ENCODE measurements around the gene ABCB10. TPM values are rescaled to one million over a fixed set of nuclear protein-coding genes. Genes with fewer than 3 reads are reported as not detected.

The ABCB10 gene
- total and polyA plus RNA-seq, 7 donors: 6.9 to 20.8 (median 10.8) TPM

GRCh38 chr1:229470406-229471043 is 88.0 kb downstream of the ABCB10 start:
- ATAC-seq (peak in 1 of 4 donors; percentile 61), DNase-seq (no peak)
- WGBS, 3 donors: 55 to 86% (median 73%) methylated on average over 8 of the region's 8 CpGs
- intact Hi-C loops (cut with DNase I): no loop called here
- Histone ChIP-seq H3K4me3 (no peak overlapping the region), H3K4me1 (no peaks in the 10 kb centered on the region), H3K27me3 (ENCODE audit: insufficient read depth in 3 of 3, low read length in 2 of 3) (no peaks in the 10 kb centered on the region), H3K27ac (no peak overlapping the region), H3K36me3 (ENCODE audit: insufficient read depth in 1 of 2, low read depth in 1 of 2) (peaks cover 2 to 93% of the 10 kb centered on the region in 2 donors), H3K9me3 (no peaks in the 10 kb centered on the region)
- TF ChIP-seq, protein P1, sequence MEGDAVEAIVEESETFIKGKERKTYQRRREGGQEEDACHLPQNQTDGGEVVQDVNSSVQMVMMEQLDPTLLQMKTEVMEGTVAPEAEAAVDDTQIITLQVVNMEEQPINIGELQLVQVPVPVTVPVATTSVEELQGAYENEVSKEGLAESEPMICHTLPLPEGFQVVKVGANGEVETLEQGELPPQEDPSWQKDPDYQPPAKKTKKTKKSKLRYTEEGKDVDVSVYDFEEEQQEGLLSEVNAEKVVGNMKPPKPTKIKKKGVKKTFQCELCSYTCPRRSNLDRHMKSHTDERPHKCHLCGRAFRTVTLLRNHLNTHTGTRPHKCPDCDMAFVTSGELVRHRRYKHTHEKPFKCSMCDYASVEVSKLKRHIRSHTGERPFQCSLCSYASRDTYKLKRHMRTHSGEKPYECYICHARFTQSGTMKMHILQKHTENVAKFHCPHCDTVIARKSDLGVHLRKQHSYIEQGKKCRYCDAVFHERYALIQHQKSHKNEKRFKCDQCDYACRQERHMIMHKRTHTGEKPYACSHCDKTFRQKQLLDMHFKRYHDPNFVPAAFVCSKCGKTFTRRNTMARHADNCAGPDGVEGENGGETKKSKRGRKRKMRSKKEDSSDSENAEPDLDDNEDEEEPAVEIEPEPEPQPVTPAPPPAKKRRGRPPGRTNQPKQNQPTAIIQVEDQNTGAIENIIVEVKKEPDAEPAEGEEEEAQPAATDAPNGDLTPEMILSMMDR (IDR thresholded peaks at IDR 0.05): no peak

- WGBS, 3 donors: 92 to 100% (median 98%) methylated on average over 1 of the region's 1 CpG
- no peak for ATAC-seq
- peaks cover 7 to 93% of the 10 kb centered on the region in 2 donors for H3K36me3 ChIP-seq (ENCODE audit: insufficient read depth in 1 of 2, low read depth in 1 of 2)
Measured at GRCh38 chr1:229466887-229467286, 91.6 kb downstream of the ABCB10 start.

More at GRCh38 chr1:229466887-229467286, 91.6 kb downstream of the ABCB10 start:
- no peak for DNase-seq
- Histone ChIP-seq H3K4me1 (no peaks in the 10 kb centered on the region), H3K27me3 (ENCODE audit: insufficient read depth in 3 of 3, low read length in 2 of 3) (no peaks in the 10 kb centered on the region), H3K9me3 (no peaks in the 10 kb centered on the region), H3K27ac (no peak overlapping the region), H3K4me3 (no peak overlapping the region)
- TF ChIP-seq, protein P1 (IDR thresholded peaks at IDR 0.05): no peak
- intact Hi-C loops (cut with DNase I): no loop called here

Other genes starting within 250 kb of the ABCB10 start
- gene CCSAP, start 215.7 kb downstream of the ABCB10 start, total RNA-seq: 1 to 10 TPM in 3 of 4 donors, under 1 TPM in 1; 0.85 to 2.2 (median 1.6) TPM
- 1 to 10 TPM in 1 of 3 donors, under 1 TPM in 2; 0.53 to 1.2 (median 0.70) TPM for gene CCSAP, start 215.7 kb downstream of the ABCB10 start, polyA plus RNA-seq
- gene ACTA1, start 124.6 kb downstream of the ABCB10 start, total RNA-seq: over 10,000 TPM in 3 of 4 donors, 1,000 to 10,000 TPM in 1; 8,109 to 28,566 (median 18,858) TPM
- gene ACTA1, start 124.6 kb downstream of the ABCB10 start, polyA plus RNA-seq: over 10,000 TPM; 11,314 to 26,656 (median 13,405) TPM
- gene NUP133, start 50.4 kb downstream of the ABCB10 start, total RNA-seq: 10 to 100 TPM; 24.1 to 29.3 (median 26.4) TPM
- gene NUP133, start 50.4 kb downstream of the ABCB10 start, polyA plus RNA-seq: 10 to 100 TPM in 1 of 3 donors, 1 to 10 TPM in 2; 9.3 to 18.7 (median 9.5) TPM
- 10 to 100 TPM in 3 of 4 donors, 1 to 10 TPM in 1; 8.5 to 49.0 (median 28.6) TPM for gene TAF5L, start 67.4 kb upstream of the ABCB10 start, total RNA-seq
- gene TAF5L, start 67.4 kb upstream of the ABCB10 start, polyA plus RNA-seq: 10 to 100 TPM; 13.8 to 31.7 (median 15.7) TPM
- 10 to 100 TPM in 3 of 4 donors, 1 to 10 TPM in 1; 8.3 to 18.2 (median 16.8) TPM for gene URB2, start 67.5 kb upstream of the ABCB10 start, total RNA-seq
- 10 to 100 TPM in 1 of 3 donors, 1 to 10 TPM in 2; 4.7 to 10.2 (median 9.2) TPM for gene URB2, start 67.5 kb upstream of the ABCB10 start, polyA plus RNA-seq